A549 (cell line): Measurements from ENCODE around the gene ITGA1. TPM values are rescaled to one million over a fixed set of nuclear protein-coding genes. Genes with fewer than 3 reads are reported as not detected.

Source experiments
- ATAC-seq, 2 experiments: fragments of 200-7000 bp in 1 of 2; fragments of >200 bp in 1 of 2; cut with Nextera tagmentation in 1 of 2; cut with Tn5 transposase in 1 of 2; 3 replicates each; pipeline versions ENCODE4 v1.8.0 to v1.9.1; 2018 to 2020; ENCODE audit warnings: mild to moderate bottlenecking in 1 of 2, moderate library complexity in 1 of 2
- CTCF ChIA-PET: fragments of 300-600 bp; sonication (Branson Sonifier 250); formaldehyde crosslinking; extraction: SDS; loops from one replicate; lab custom pipeline; 2021; ENCODE audit warnings: antibody characterized with exemption, inconsistent platforms; lab: Yijun Ruan, JAX
- POLR2A ChIA-PET: fragments of 350-600 bp; formaldehyde crosslinking; extraction: SDS; loops from one replicate; lab custom pipeline; 2021; ENCODE audit warnings: antibody characterized with exemption, inconsistent platforms; lab: Yijun Ruan, JAX
- DNase-seq, 2 experiments: peaks; one replicate each; pipeline versions ENCODE4 v3.0.0 to v3.0.0-alpha.2; 2011 to 2016; ENCODE audit warnings: low read depth in 1 of 2, low spot score in 1 of 2
- FAIRE-seq: peaks from 2 replicates; lab custom pipeline; 2011; peaks lifted over from hg19 to GRCh38; lab: Jason Lieb, UNC
- H3K27ac ChIP-seq, 2 experiments: fragments of >200 bp; sonication (Bioruptor Twin); formaldehyde crosslinking; 3 replicates each; pipeline ENCODE4 v1.5.1; 2016 to 2017
- H3K4me1 ChIP-seq: fragments of >200 bp; sonication (Bioruptor Twin); formaldehyde crosslinking; 3 replicates; pipeline ENCODE4 v1.6.1; 2016
- H3K4me2 ChIP-seq: fragments of >200 bp; sonication (Bioruptor Twin); formaldehyde crosslinking; 3 replicates; pipeline ENCODE4 v1.6.1; 2016
- H3K4me3 ChIP-seq: fragments of >200 bp; sonication (Bioruptor Twin); formaldehyde crosslinking; 3 replicates; pipeline ENCODE4 v1.5.1; 2016
- H3K9me3 ChIP-seq: fragments of >200 bp; sonication (Bioruptor Twin); formaldehyde crosslinking; 3 replicates; pipeline ENCODE4 v1.6.1; 2016
- CBX8 ChIP-seq: fragments of 200-600 bp; sonication (generic); IDR thresholded peaks from 2 replicates; pipeline ENCODE4 v1.6.1; 2016
- CHD2 ChIP-seq: fragments of 150-350 bp; IDR thresholded peaks from 2 replicates; pipeline ENCODE4 v1.6.1; 2014; ENCODE audit warnings: low read length; ENCODE audit not compliant: partially characterized antibody
- CHD4 ChIP-seq: fragments of 200-600 bp; sonication (generic); IDR thresholded peaks from 2 replicates; pipeline ENCODE4 v1.6.1; 2016; ENCODE audit warnings: antibody characterized with exemption, mild to moderate bottlenecking, borderline replicate concordance
- ELK1 ChIP-seq: fragments of 150-350 bp; IDR thresholded peaks from 2 replicates; pipeline ENCODE4 v1.6.1; 2014; ENCODE audit warnings: low read depth, mild to moderate bottlenecking, low read length
- EP300 ChIP-seq, 2 experiments: fragments of >200 bp; sonication (Bioruptor Twin); formaldehyde crosslinking; IDR thresholded peaks; 2 replicates in 1 of 2; 3 replicates in 1 of 2; pipeline ENCODE4 v1.6.1; 2016 to 2017
- ESRRA ChIP-seq: fragments of 150-350 bp; IDR thresholded peaks from 2 replicates; pipeline ENCODE4 v1.6.1; 2014; ENCODE audit warnings: mild to moderate bottlenecking, low read length, borderline replicate concordance
- GATA3 ChIP-seq: IDR thresholded peaks from 2 replicates; pipeline ENCODE4 v1.6.1; 2012; ENCODE audit warnings: borderline replicate concordance
- HDAC2 ChIP-seq: fragments of 200-600 bp; sonication (generic); IDR thresholded peaks from 2 replicates; pipeline ENCODE4 v1.6.1; 2016
- HEYL ChIP-seq: fragments of 250-450 bp; sonication (Bioruptor Pico); IDR thresholded peaks from 2 replicates; pipeline ENCODE4 v1.8.0; 2021; ENCODE audit warnings: mild to moderate bottlenecking, moderate library complexity
- HOXA7 ChIP-seq: fragments of 250-450 bp; sonication (Bioruptor Pico); IDR thresholded peaks from 2 replicates; pipeline ENCODE4 v1.5.0; 2020; ENCODE audit warnings: mild to moderate bottlenecking, moderate library complexity
- JUN ChIP-seq, 2 experiments: fragments of >200 bp; sonication (Bioruptor Twin); formaldehyde crosslinking; IDR thresholded peaks; 2 replicates in 1 of 2; 3 replicates in 1 of 2; pipeline ENCODE4 v1.6.1; 2016 to 2017
- JUNB ChIP-seq: fragments of >200 bp; sonication (Bioruptor Twin); formaldehyde crosslinking; IDR thresholded peaks from 2 replicates; pipeline ENCODE4 v1.6.1; 2016
- KDM1A ChIP-seq: fragments of 200-600 bp; sonication (generic); IDR thresholded peaks from 2 replicates; pipeline ENCODE4 v1.6.1; 2016; ENCODE audit warnings: low read depth, mild to moderate bottlenecking
- MAZ ChIP-seq: fragments of 150-350 bp; IDR thresholded peaks from 2 replicates; pipeline ENCODE4 v1.6.1; 2014; ENCODE audit warnings: antibody characterized with exemption, low read depth, low read length, borderline replicate concordance
- POLR2A ChIP-seq: IDR thresholded peaks from 2 replicates; pipeline ENCODE4 v1.6.1; 2012; ENCODE audit warnings: mild to moderate bottlenecking, low read length
- POLR2AphosphoS2 ChIP-seq: conservative IDR thresholded peaks from 2 replicates; pipeline ENCODE4 v1.6.1; 2012; ENCODE audit warnings: low read length, improper control_type of control experiment, inconsistent platforms
- RAD21 ChIP-seq, 2 experiments: fragments of >200 bp in 1 of 2; sonication (Bioruptor Twin) in 1 of 2; formaldehyde crosslinking in 1 of 2; IDR thresholded peaks in 1 of 2; conservative IDR thresholded peaks in 1 of 2; 2 replicates in 1 of 2; 3 replicates in 1 of 2; pipeline ENCODE4 v1.6.1; 2012 to 2018; ENCODE audit warnings: inconsistent platforms in 1 of 2
- RARB ChIP-seq: fragments of 250-450 bp; sonication (Bioruptor Pico); IDR thresholded peaks from 2 replicates; pipeline ENCODE4 v1.8.0; 2021; ENCODE audit warnings: mild to moderate bottlenecking, moderate library complexity
- RCOR1 ChIP-seq: fragments of 150-350 bp; IDR thresholded peaks from 2 replicates; pipeline ENCODE4 v1.6.1; 2014; ENCODE audit warnings: antibody characterized with exemption, low read length, low read depth
- REST ChIP-seq: fragments of 200-600 bp; sonication (generic); IDR thresholded peaks from 2 replicates; pipeline ENCODE4 v1.6.1; 2016; ENCODE audit warnings: antibody characterized with exemption, mild to moderate bottlenecking, moderate library complexity
- RFX5 ChIP-seq: fragments of 450-650 bp; IDR thresholded peaks from 2 replicates; pipeline ENCODE4 v1.7.1; 2014; ENCODE audit warnings: antibody characterized with exemption, mild to moderate bottlenecking, moderate library complexity
- RNF2 ChIP-seq: fragments of 200-600 bp; sonication (generic); IDR thresholded peaks from 2 replicates; pipeline ENCODE4 v1.6.1; 2016; ENCODE audit warnings: low read depth, mild to moderate bottlenecking, antibody characterized with exemption, moderate library complexity, borderline replicate concordance
- SMC3 ChIP-seq: fragments of >200 bp; sonication (Bioruptor Twin); formaldehyde crosslinking; IDR thresholded peaks from 3 replicates; pipeline ENCODE4 v1.6.1; 2018; ENCODE audit warnings: inconsistent platforms
- SREBF2 ChIP-seq: fragments of 450-650 bp; IDR thresholded peaks from 2 replicates; pipeline ENCODE4 v1.6.1; 2014; ENCODE audit warnings: mild to moderate bottlenecking, moderate library complexity
- TFCP2L1 ChIP-seq: fragments of 250-450 bp; sonication (Bioruptor Pico); IDR thresholded peaks from 2 replicates; pipeline ENCODE4 v1.5.0; 2021; ENCODE audit warnings: mild to moderate bottlenecking
- ZFP36 ChIP-seq: fragments of 450-650 bp; IDR thresholded peaks from 2 replicates; pipeline ENCODE4 v1.6.1; 2014; ENCODE audit warnings: borderline replicate concordance; ENCODE audit not compliant: partially characterized antibody
- ZNF302 ChIP-seq: fragments of 250-450 bp; sonication (Bioruptor Pico); IDR thresholded peaks from 2 replicates; pipeline ENCODE4 v1.9.0; 2021; ENCODE audit warnings: inconsistent platforms, mild to moderate bottlenecking, moderate library complexity
- WGBS: methylation state at CpG from one replicate; pipeline ENCODE4 v1.1.6; 2017; ENCODE audit errors: missing lambda C conversion rate; 5-methylcytosine and 5-hydroxymethylcytosine counted together
- polyA plus RNA-seq, 4 experiments: library from polyadenylated mRNA; depleted of rRNA in 3 of 4; stranded (reverse); fragments of >200 nt; fragmentation: RNase III in 1 of 4; extraction: RNeasy Plus Mini Kit Qiagen cat#74134 plus additional on column Dnase treatment in 1 of 4; gene quantifications; 2 replicates in 3 of 4; 3 replicates in 1 of 4; pipeline ENCODE4 v1.2.3, GENCODE V29; 2011 to 2017

ITGA1 gene
- polyA plus RNA-seq, 2 of the 4 experiments (the other 2 are of a cell fraction), result 1.5 to 5.5 TPM

- TF ChIP-seq HDAC2 (no peak), GATA3 (no peak), POLR2AphosphoS2 (no peak), SMC3 (peak; percentile 48; the same call in 1 of the 3 replicates), JUN (IDR thresholded peaks at IDR 0.05) (no peak), POLR2A (no peak), RNF2 (no peak), KDM1A (no peak)
These were observed 202.2 kb downstream of the ITGA1 start (continued) for GRCh38 chr5:52989781-52990527.

- peak overlapping the region; percentile 82 to 94; a peak in 5 of 6 replicates for H3K27ac ChIP-seq
- FAIRE-seq, result no peak
- TF ChIP-seq SMC3 (no peak), ELK1 (no peak), CBX8 (no peak), CHD4 (no peak), REST (no peak), HOXA7 (no peak), ZNF302 (CRISPR knock-in tag) (no peak), CHD2 (no peak)
These were observed 202.8 kb downstream of the ITGA1 start for GRCh38 chr5:52990528-52990925.

GRCh38 chr5:52993367-52993766, 205.7 kb downstream of the ITGA1 start:
- Histone ChIP-seq H3K27ac (no peak overlapping the region), H3K9me3 (no peaks in the 10 kb centered on the region), H3K4me3 (no peak overlapping the region), H3K4me2 (no peak overlapping the region), H3K4me1 (peaks cover 40% of the 10 kb centered on the region)
- ChIA-PET CTCF (interaction anchor here (0.6 to 1.4 kb wide), 3 partner anchors 25 to 51 kb away, joined by 3 to 4 read pairs (median 4); no protein-coding TSS in a partner anchor), POLR2A (no interaction called here)
- FAIRE-seq, result no peak
- no peak for DNase-seq
- TF ChIP-seq HOXA7 (no peak), ZFP36 (no peak), JUN (IDR thresholded peaks at IDR 0.05) (no peak), POLR2A (no peak), EP300 (IDR thresholded peaks at IDR 0.05) (no peak), RARB (CRISPR knock-in tag) (no peak), SREBF2 (no peak), CBX8 (no peak), RCOR1 (no peak), RNF2 (no peak), ESRRA (no peak), SMC3 (no peak), JUNB (no peak), MAZ (no peak), HDAC2 (no peak), TFCP2L1 (CRISPR knock-in tag) (no peak), RAD21 (conservative IDR thresholded peaks at IDR 0.05 in 1 of 2, IDR thresholded peaks at IDR 0.05 in 1 of 2) (no peak), KDM1A (no peak), HEYL (CRISPR knock-in tag) (no peak), RFX5 (no peak)
- 98% methylated on average over 2 of the region's 2 CpGs for WGBS
- ATAC-seq, result no peak

More at GRCh38 chr5:52990528-52990925, 202.8 kb downstream of the ITGA1 start:
- Histone ChIP-seq H3K9me3 (no peaks in the 10 kb centered on the region), H3K4me3 (peak overlapping the region; percentile 75), H3K4me1 (peaks cover 29% of the 10 kb centered on the region), H3K4me2 (peak overlapping the region; percentile 81)
- ATAC-seq (no peak), DNase-seq (no peak)
- ChIA-PET POLR2A (interaction anchor here (4.4 kb wide), 1 partner anchor 42 kb away, joined by 25 read pairs; no protein-coding TSS in a partner anchor), CTCF (interaction anchor here (0.7 to 5.3 kb wide), 12 partner anchors 8 to 110 kb away, joined by 3 to 61 read pairs (median 3); no protein-coding TSS in a partner anchor)
- 55% methylated on average over 4 of the region's 4 CpGs for WGBS
